Chondrocyte (in vitro differentiated cells): Measurements from ENCODE around the gene SLC39A9. TPM values are rescaled to one million over a fixed set of nuclear protein-coding genes. Genes with fewer than 3 reads are reported as not detected.

Source experiments
- DNase-seq: peaks from one replicate; pipeline ENCODE4 v3.0.0; 2021; ENCODE audit warnings: mixed read lengths, low spot score
- H3K27ac Mint-ChIP-seq: one replicate; pipeline ENCODE4 v1.8.0; 2021; ENCODE audit warnings: mild to moderate bottlenecking, moderate library complexity, mixed read lengths; ENCODE audit not compliant: unreplicated experiment
- H3K27me3 Mint-ChIP-seq: 2 replicates; pipeline ENCODE4 v1.8.0; 2021; ENCODE audit warnings: low read depth, mixed read lengths
- H3K36me3 Mint-ChIP-seq: 2 replicates; pipeline ENCODE4 v1.8.0; 2021; ENCODE audit warnings: low read depth, mixed read lengths
- H3K4me1 Mint-ChIP-seq: 2 replicates; pipeline ENCODE4 v1.8.0; 2021; ENCODE audit warnings: low read depth, mild to moderate bottlenecking, mixed read lengths
- H3K4me3 Mint-ChIP-seq: one replicate; pipeline ENCODE4 v1.8.0; 2021; ENCODE audit warnings: mild to moderate bottlenecking, moderate library complexity, mixed read lengths; ENCODE audit not compliant: unreplicated experiment
- H3K9me3 Mint-ChIP-seq: 2 replicates; pipeline ENCODE4 v1.8.0; 2021; ENCODE audit warnings: low read depth, mixed read lengths
- total RNA-seq: library from RNA; stranded (reverse); gene quantifications from 3 replicates; pipeline ENCODE4 v1.2.1, GENCODE V29; 2021
- TF ChIP-seq, protein P1 (sequence below): fragments of 200-600 bp; sonication (generic); IDR thresholded peaks from 2 replicates; pipeline ENCODE4 v1.5.0; 2021; ENCODE audit warnings: antibody characterized with exemption, mild to moderate bottlenecking, moderate library complexity

Gene SLC39A9
- total RNA-seq, 1 donor from 2014 or later = 78.9 TPM

DNA sequence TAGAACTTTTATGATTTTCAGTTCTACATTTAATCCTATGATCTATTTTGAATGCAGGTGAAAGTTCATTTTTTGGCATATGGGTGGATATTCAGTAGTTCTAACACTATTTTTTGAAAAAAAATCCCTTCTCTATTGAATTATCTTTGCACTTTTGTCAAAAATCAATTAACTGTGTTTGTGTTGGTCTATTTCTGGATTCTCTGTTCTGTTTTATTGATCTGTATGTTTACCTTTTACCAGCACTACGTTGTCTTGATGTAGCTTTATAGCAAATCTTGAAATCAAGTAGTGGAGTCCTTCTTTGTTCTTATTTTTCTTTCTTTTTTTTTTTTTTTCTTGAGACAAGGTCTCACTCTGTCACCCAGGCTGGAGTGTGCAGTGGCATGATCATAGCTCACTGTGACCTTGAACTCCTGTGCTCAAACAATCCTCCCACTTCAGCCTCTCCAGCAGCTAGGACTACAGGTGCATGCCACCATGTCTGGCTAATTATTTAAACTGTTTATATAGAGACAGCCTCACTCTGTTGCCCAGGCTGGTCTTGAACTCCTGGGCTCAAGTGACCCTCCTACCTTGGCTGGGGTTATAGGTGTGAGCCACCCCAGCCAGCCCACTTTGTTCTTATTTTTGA lies 31.9 kb downstream of the SLC39A9 start:
- Mint-ChIP-seq H3K27ac (no peak overlapping the region), H3K27me3 (no peaks in the 10 kb centered on the region), H3K36me3 (peaks cover 14% of the 10 kb centered on the region), H3K9me3 (peaks cover 9% of the 10 kb centered on the region), H3K4me1 (peaks cover 18% of the 10 kb centered on the region), H3K4me3 (no peak overlapping the region)
- TF ChIP-seq, protein P1, sequence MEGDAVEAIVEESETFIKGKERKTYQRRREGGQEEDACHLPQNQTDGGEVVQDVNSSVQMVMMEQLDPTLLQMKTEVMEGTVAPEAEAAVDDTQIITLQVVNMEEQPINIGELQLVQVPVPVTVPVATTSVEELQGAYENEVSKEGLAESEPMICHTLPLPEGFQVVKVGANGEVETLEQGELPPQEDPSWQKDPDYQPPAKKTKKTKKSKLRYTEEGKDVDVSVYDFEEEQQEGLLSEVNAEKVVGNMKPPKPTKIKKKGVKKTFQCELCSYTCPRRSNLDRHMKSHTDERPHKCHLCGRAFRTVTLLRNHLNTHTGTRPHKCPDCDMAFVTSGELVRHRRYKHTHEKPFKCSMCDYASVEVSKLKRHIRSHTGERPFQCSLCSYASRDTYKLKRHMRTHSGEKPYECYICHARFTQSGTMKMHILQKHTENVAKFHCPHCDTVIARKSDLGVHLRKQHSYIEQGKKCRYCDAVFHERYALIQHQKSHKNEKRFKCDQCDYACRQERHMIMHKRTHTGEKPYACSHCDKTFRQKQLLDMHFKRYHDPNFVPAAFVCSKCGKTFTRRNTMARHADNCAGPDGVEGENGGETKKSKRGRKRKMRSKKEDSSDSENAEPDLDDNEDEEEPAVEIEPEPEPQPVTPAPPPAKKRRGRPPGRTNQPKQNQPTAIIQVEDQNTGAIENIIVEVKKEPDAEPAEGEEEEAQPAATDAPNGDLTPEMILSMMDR = no peak
- no peak for DNase-seq

DNA sequence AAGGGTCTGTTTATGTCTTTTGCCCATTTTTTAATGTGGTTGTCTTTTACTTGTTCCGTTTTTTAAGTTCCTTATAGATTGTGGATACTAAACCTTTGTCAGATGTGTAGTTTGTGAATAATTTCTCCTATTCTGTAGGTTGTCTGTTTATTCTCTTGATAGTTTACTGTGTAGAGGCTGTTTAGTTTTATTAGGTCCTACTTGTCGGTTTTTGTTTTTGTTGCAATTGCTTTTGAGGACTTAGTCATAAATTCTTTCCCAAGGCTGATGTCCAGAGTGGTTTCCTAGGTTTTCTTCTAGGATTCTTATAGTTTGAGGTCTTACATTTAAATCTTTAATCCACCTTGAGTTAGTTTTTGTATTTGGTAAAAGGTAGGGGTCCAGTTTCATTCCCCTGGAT lies 33.9 kb downstream of the SLC39A9 start:
- TF ChIP-seq, protein P1 = no peak
- no peak overlapping the region for H3K4me3 Mint-ChIP-seq
- H3K9me3 Mint-ChIP-seq = peaks cover 9% of the 10 kb centered on the region
- peaks cover 12% of the 10 kb centered on the region for H3K4me1 Mint-ChIP-seq
- no peaks in the 10 kb centered on the region for H3K27me3 Mint-ChIP-seq
- peaks cover 10% of the 10 kb centered on the region for H3K36me3 Mint-ChIP-seq
- no peak overlapping the region for H3K27ac Mint-ChIP-seq
- no peak for DNase-seq

DNA sequence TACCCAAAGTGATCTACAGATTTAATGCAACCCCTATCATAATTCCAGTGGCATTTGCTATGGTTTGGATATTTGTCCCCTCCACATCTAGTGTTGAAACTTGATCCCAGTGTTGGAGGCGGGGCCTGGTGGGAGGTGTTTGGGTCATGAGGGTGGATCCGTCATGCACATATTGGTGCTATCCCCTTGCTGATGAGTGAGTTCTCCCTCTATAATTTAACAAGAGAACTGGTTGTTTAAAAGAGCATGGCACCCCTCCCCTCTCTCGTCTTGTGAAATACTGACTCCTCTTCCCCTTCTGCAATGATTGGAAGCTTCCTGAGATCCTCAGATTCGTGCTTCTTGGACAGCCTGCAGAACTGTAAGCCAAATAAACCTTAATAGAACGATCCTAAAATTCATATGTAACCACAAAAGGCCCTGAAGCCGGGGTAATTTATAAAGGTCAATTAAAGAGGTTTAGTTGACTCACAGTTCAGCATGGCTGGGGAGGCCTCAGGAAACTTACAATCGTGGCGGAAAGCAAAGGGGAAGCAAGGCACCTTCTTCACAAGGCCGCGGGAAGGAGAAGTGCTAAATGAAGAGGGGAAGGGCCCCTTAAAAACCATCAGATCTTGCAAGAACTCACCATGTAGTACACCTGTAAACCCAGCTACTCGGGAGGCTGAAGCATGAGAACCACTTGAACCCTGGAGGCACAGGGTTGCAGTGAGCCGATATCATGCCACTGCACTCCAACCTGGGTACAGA lies 41.2 kb downstream of the SLC39A9 start:
- Mint-ChIP-seq H3K27ac (no peak overlapping the region), H3K9me3 (no peaks in the 10 kb centered on the region), H3K4me1 (peaks cover 19% of the 10 kb centered on the region), H3K36me3 (peaks cover 5% of the 10 kb centered on the region), H3K4me3 (no peak overlapping the region), H3K27me3 (no peaks in the 10 kb centered on the region)
- DNase-seq = no peak
- TF ChIP-seq, protein P1 = no peak

DNA sequence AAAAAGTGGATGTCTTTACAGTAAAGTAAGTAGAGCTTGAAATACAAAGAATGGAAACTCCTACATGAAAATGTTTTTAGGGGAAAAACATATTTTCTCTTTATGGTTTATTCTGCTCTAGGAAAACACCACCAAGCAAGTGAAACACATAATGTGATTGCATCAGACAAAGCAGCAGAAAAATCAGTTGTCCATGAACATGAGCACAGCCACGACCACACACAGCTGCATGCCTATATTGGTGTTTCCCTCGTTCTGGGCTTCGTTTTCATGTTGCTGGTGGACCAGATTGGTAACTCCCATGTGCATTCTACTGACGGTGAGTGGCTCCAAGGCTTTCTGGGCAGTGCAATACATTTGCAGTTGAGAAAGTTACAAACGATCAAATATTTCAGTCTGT lies 43.5 kb downstream of the SLC39A9 start:
- H3K36me3 Mint-ChIP-seq = peaks cover 7% of the 10 kb centered on the region
- no peak overlapping the region for H3K4me3 Mint-ChIP-seq
- H3K9me3 Mint-ChIP-seq = no peaks in the 10 kb centered on the region
- no peak for DNase-seq
- peak overlapping the region; percentile 3 for H3K27ac Mint-ChIP-seq
- TF ChIP-seq, protein P1 = no peak
- H3K27me3 Mint-ChIP-seq = no peaks in the 10 kb centered on the region
- H3K4me1 Mint-ChIP-seq = peaks cover 16% of the 10 kb centered on the region

DNA sequence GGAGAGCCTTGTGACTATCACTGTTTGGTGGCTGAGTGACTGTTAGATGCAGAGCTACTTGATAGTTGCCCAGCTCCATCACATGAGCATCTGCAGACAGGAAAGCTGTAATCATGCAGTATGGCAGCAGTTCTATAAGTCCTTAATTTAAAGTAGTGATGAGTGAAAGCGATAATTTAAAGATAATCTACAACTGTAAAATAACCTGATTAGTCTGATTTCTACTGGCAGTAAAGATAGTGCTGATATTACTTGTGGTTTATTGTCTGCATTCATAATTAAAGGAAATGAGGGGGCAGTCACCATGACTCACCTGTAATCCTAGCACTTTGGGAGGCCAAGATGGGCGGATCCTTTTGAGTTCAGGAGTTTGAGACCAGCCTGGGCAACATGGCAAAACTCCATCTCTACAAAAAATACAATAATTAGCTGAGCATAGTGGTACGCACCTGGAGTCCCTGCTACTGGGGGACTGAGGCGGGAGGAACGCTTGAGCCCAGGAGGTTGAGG lies 44.9 kb downstream of the SLC39A9 start:
- TF ChIP-seq, protein P1 = no peak
- no peaks in the 10 kb centered on the region for H3K27me3 Mint-ChIP-seq
- H3K36me3 Mint-ChIP-seq = peaks cover 9% of the 10 kb centered on the region
- H3K4me1 Mint-ChIP-seq = peaks cover 16% of the 10 kb centered on the region
- no peaks in the 10 kb centered on the region for H3K9me3 Mint-ChIP-seq
- H3K4me3 Mint-ChIP-seq = no peak overlapping the region
- no peak for DNase-seq
- no peak overlapping the region for H3K27ac Mint-ChIP-seq
